BLaER1 (cell line): ENCODE measurements around the gene NEURL1B.

ENCODE experiments used
- H3K27ac ChIP-seq: shearing (Covaris generic); formaldehyde crosslinking; 2 replicates; pipeline ENCODE4 v1.8.1; 2022
- H3K27me3 ChIP-seq: shearing (Covaris generic); formaldehyde crosslinking; 2 replicates; pipeline ENCODE4 v1.8.1; 2022
- H3K36me3 ChIP-seq: shearing (Covaris generic); formaldehyde crosslinking; 2 replicates; pipeline ENCODE4 v1.8.1; 2022
- H3K4me1 ChIP-seq: shearing (Covaris generic); formaldehyde crosslinking; 2 replicates; pipeline ENCODE4 v1.8.1; 2022
- H3K4me2 ChIP-seq: shearing (Covaris generic); formaldehyde crosslinking; 2 replicates; pipeline ENCODE4 v1.8.1; 2022
- H3K4me3 ChIP-seq: shearing (Covaris generic); formaldehyde crosslinking; 2 replicates; pipeline ENCODE4 v1.8.1; 2022
- H3K9ac ChIP-seq: shearing (Covaris generic); formaldehyde crosslinking; 2 replicates; pipeline ENCODE4 v1.8.1; 2022
- H3K9me3 ChIP-seq: shearing (Covaris generic); formaldehyde crosslinking; 2 replicates; pipeline ENCODE4 v1.8.1; 2022
- H4K20me1 ChIP-seq: shearing (Covaris generic); formaldehyde crosslinking; 2 replicates; pipeline ENCODE4 v1.8.1; 2022
- Cebpa-rat ChIP-seq: shearing (Covaris generic); IDR thresholded peaks from 2 replicates; pipeline ENCODE4 v1.8.1; 2022

NEURL1B gene

GRCh38 chr5:172660974-172661373, 19.9 kb downstream of the NEURL1B start:
- H3K4me1 ChIP-seq: peaks cover 94% of the 10 kb centered on the region
- H3K9ac ChIP-seq: peak overlapping the region; percentile 61; the same call in 1 of the 2 replicates
- H3K27me3 ChIP-seq: no peaks in the 10 kb centered on the region
- H3K4me2 ChIP-seq: peak overlapping the region; percentile 80
- H3K36me3 ChIP-seq: peaks cover 54% of the 10 kb centered on the region
- peak overlapping the region; percentile 39 for H3K4me3 ChIP-seq
- no peak for TF ChIP-seq Cebpa-rat
- peaks cover 7% of the 10 kb centered on the region for H3K9me3 ChIP-seq
- H3K27ac ChIP-seq: peak overlapping the region; percentile 82
- H4K20me1 ChIP-seq: peaks cover 96% of the 10 kb centered on the region

- Histone ChIP-seq H3K9me3 (0 out of 2 replicates have a peak, but pooled peaks cover 2% of the 10 kb centered on the region), H3K27ac (peak overlapping the region; percentile 82), H3K9ac (peak overlapping the region; percentile 61; the same call in 1 of the 2 replicates), H3K4me2 (peak overlapping the region; percentile 80), H3K27me3 (no peaks in the 10 kb centered on the region), H4K20me1 (peaks cover 99% of the 10 kb centered on the region), H3K4me1 (peaks cover 90% of the 10 kb centered on the region), H3K4me3 (peak overlapping the region; percentile 39; the same call in 1 of the 2 replicates), H3K36me3 (peaks cover 54% of the 10 kb centered on the region)
- TF ChIP-seq Cebpa-rat: no peak
Measured at GRCh38 chr5:172661526-172661925, 20.5 kb downstream of the NEURL1B start.

- H4K20me1 ChIP-seq: peaks cover 99% of the 10 kb centered on the region
- peak overlapping the region; percentile 27; the same call in 1 of the 2 replicates for H3K9ac ChIP-seq
- H3K4me1 ChIP-seq: peaks cover 80% of the 10 kb centered on the region
- H3K4me3 ChIP-seq: no peak overlapping the region
- peaks cover 58% of the 10 kb centered on the region for H3K36me3 ChIP-seq
- H3K27me3 ChIP-seq: no peaks in the 10 kb centered on the region
- H3K4me2 ChIP-seq: peak overlapping the region; percentile 80
- no peaks in the 10 kb centered on the region for H3K9me3 ChIP-seq
- TF ChIP-seq Cebpa-rat: no peak
- H3K27ac ChIP-seq: peak overlapping the region; percentile 82
Measured at GRCh38 chr5:172662596-172662995, 21.5 kb downstream of the NEURL1B start.

- H4K20me1 ChIP-seq: peaks cover 100% of the 10 kb centered on the region
- peak overlapping the region; percentile 59; the same call in 1 of the 2 replicates for H3K27ac ChIP-seq
- no peak overlapping the region; the same call in 1 of the 2 replicates for H3K9ac ChIP-seq
- H3K27me3 ChIP-seq: no peaks in the 10 kb centered on the region
- no peak for TF ChIP-seq Cebpa-rat
- H3K4me3 ChIP-seq: no peak overlapping the region
- H3K4me1 ChIP-seq: peaks cover 65% of the 10 kb centered on the region
- H3K36me3 ChIP-seq: peaks cover 73% of the 10 kb centered on the region
- H3K9me3 ChIP-seq: no peaks in the 10 kb centered on the region
- H3K4me2 ChIP-seq: no peak overlapping the region
Measured at GRCh38 chr5:172664018-172664417, 23.0 kb downstream of the NEURL1B start.

DNA sequence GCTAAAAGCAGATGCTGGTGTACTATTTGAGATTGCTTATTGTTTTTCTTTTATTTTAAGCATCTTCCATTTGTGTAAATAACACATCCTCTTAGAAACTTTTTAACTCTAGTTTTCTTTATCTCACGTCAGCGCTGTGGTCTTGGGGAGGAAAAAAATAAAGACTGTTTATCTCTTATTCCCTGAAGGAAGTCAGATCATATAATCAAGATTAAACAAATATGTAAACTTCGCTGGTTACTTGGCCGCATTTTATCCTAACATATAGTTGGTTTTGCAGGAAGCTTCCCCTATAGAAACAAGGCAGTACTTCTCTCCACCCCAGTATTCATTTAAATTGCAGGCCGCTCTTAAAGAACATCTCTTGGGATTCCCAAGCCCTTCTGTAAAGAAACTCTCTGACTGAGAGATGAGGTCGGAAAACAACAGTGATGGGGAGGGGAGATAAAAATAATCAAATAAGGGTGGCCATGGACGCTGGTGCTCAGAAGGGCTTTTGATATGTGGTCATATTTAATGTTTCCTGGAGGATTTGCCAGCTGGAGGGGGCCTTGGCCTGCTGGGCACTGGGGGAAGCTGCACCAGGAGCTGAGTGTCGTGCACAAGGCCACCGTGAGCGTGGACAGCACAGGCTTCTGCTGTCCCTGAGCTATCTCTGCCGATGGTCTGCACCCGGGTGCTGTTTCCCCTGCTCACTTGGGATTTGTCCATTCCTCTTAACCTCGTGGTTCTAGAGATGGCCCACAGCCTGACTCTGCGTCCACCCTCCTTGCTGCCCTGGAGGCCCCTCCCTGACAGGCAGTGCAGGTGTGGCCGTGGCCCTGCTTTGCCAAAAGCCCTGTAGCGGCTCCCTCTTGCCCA, 23.8 kb downstream of the NEURL1B start:
- Histone ChIP-seq H3K9me3 (no peaks in the 10 kb centered on the region), H3K9ac (0 out of 2 replicates have a peak overlapping the region, but pooled peaks have one; percentile 19), H4K20me1 (peaks cover 100% of the 10 kb centered on the region), H3K4me3 (no peak overlapping the region), H3K4me2 (no peak overlapping the region), H3K27me3 (no peaks in the 10 kb centered on the region), H3K36me3 (peaks cover 82% of the 10 kb centered on the region), H3K27ac (peak overlapping the region; percentile 53), H3K4me1 (peaks cover 57% of the 10 kb centered on the region)
- no peak for TF ChIP-seq Cebpa-rat

DNA sequence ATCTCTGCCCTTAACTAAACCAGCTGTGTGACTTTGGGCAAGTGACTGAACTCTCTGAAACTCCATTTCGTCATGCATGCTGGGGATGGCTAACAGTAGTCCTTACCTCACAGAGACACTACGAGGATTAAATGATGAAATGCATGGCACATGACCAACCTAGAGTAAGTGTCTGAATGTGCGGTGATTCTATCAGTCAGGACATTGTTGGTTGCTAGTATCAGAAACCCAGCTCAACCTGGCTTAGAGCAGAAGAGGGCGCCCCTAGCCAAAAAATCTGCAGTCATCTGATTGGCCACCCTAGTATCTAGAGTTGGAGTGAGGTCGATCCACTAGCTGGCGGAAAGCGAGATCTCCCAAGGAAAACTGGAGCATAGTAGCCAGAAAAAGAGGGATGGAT, 25.2 kb downstream of the NEURL1B start:
- H3K27me3 ChIP-seq: no peaks in the 10 kb centered on the region

GRCh38 chr5:172667786-172668593, 26.9 kb downstream of the NEURL1B start:
- TF ChIP-seq Cebpa-rat: no peak
- 0 out of 2 replicates have a peak overlapping the region, but pooled peaks have one; percentile 20 for H3K27ac ChIP-seq

More for the DNA sequence above, 25.2 kb downstream of the NEURL1B start:
- Histone ChIP-seq H3K4me2 (no peak overlapping the region), H3K36me3 (peaks cover 90% of the 10 kb centered on the region), H3K4me1 (peaks cover 43% of the 10 kb centered on the region), H3K9ac (no peak overlapping the region), H3K9me3 (no peaks in the 10 kb centered on the region), H3K4me3 (no peak overlapping the region), H4K20me1 (peaks cover 100% of the 10 kb centered on the region), H3K27ac (no peak overlapping the region)
- TF ChIP-seq Cebpa-rat: no peak

DNA sequence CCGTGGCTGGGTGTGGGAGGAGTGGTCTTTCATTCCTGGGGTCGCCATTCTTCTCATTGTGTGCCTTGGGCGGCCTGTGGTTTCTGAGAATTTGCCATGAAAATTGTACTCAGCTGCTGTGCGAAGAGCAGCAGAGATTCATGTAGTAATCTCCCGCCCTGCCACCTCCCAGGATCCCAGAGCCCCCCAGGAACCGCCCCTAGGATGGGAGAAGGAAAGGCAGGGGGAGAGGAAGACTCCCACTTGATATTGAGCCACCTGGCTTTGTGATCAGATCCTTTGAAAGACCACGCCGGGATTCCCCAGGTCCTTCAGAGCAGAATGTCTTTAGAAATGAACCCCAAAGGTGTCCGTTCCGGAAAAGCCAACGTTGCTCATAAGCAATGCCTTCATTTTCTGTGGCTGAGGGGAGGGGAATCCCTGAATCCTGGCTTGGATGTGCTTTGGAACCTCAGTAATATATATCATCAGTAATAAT, 27.6 kb downstream of the NEURL1B start:
- Histone ChIP-seq H3K9ac (no peak overlapping the region), H3K9me3 (no peaks in the 10 kb centered on the region), H4K20me1 (peaks cover 100% of the 10 kb centered on the region), H3K27ac (0 out of 2 replicates have a peak overlapping the region, but pooled peaks have one; percentile 20), H3K36me3 (peaks cover 92% of the 10 kb centered on the region), H3K4me1 (peaks cover 39% of the 10 kb centered on the region), H3K27me3 (no peaks in the 10 kb centered on the region), H3K4me2 (no peak overlapping the region), H3K4me3 (no peak overlapping the region)
- no peak for TF ChIP-seq Cebpa-rat

More at GRCh38 chr5:172667786-172668593, 26.9 kb downstream of the NEURL1B start:
- H3K4me2 ChIP-seq: no peak overlapping the region
- H3K4me1 ChIP-seq: peaks cover 42% of the 10 kb centered on the region
- H3K36me3 ChIP-seq: peaks cover 90% of the 10 kb centered on the region
- H3K4me3 ChIP-seq: no peak overlapping the region
- no peak overlapping the region for H3K9ac ChIP-seq
- peaks cover 100% of the 10 kb centered on the region for H4K20me1 ChIP-seq
- no peaks in the 10 kb centered on the region for H3K27me3 ChIP-seq
- H3K9me3 ChIP-seq: no peaks in the 10 kb centered on the region

DNA sequence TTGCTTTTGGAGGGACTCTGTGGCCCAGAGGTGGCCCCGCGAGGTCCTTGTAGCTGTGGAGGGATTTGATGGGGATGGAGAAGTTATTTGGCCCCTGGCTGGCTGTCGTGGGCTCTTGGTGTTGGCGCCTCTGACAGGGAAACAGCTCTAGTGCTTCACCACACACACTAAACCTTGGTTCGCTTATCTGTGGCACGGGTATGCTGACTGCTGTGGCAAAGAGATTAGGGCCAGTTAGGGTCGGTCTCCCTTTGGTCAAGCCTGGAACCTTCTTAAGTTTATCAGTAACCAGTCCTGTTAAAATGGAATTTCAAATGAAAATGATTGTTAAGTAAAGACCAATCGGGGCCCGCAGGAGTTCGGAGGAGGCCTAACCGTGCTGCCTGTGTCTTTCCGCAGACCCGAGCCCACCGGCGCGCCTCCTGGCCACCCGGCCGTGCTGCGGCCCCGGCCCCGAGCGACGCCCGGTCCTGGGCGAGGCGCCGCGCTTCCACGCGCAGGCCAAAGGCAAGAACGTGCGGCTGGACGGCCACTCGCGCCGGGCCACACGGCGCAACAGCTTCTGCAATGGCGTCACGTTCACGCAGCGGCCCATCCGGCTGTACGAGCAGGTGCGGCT, 28.4 kb downstream of the NEURL1B start:
- Histone ChIP-seq H4K20me1 (peaks cover 100% of the 10 kb centered on the region), H3K4me3 (no peak overlapping the region), H3K27me3 (no peaks in the 10 kb centered on the region), H3K36me3 (peaks cover 98% of the 10 kb centered on the region), H3K9ac (no peak overlapping the region), H3K27ac (no peak overlapping the region), H3K4me2 (no peak overlapping the region), H3K4me1 (peaks cover 31% of the 10 kb centered on the region), H3K9me3 (no peaks in the 10 kb centered on the region)
- no peak for TF ChIP-seq Cebpa-rat
